ENCODE measurements around the gene SNX3. TPM values are rescaled to one million over a fixed set of nuclear protein-coding genes. Genes with fewer than 3 reads are reported as not detected.

SNX3 gene
- total and polyA plus RNA-seq, 8 donors = 30.0 to 88.9 (median 55.4) TPM

GRCh38 chr6:108195209-108195608, 65.6 kb downstream of the SNX3 start:
- DNase-seq (no peak), ATAC-seq (no peak), FAIRE-seq (no peak)
- no peaks in the 10 kb centered on the region for H3K9me3 ChIP-seq
- no peaks in the 10 kb centered on the region for H3K36me3 ChIP-seq
- TF ChIP-seq CTCF (IDR thresholded peaks at IDR 0.05) = no peak
- intact Hi-C loops (cut with DNase I) = no loop called here
- no peak overlapping the region for H3K4me3 ChIP-seq
- 91 to 96% methylated on average over 3 of the region's 3 CpGs for WGBS, 2 donors
- no peaks in the 10 kb centered on the region for H3K4me1 ChIP-seq
- no peak overlapping the region for H3K27ac ChIP-seq
- no peaks in the 10 kb centered on the region for H3K27me3 ChIP-seq

- intact Hi-C loops (cut with DNase I) = no loop called here
- H3K27me3 ChIP-seq = no peaks in the 10 kb centered on the region
- no peak overlapping the region for H3K27ac ChIP-seq
- no peaks in the 10 kb centered on the region for H3K9me3 ChIP-seq
- FAIRE-seq = no peak
- H3K36me3 ChIP-seq = no peaks in the 10 kb centered on the region
- no peak for DNase-seq
- H3K4me1 ChIP-seq = no peaks in the 10 kb centered on the region
- 86 to 93% methylated on average over 8 of the region's 8 CpGs for WGBS, 2 donors
- no peak overlapping the region for H3K4me3 ChIP-seq
- no peak for ATAC-seq
- TF ChIP-seq CTCF (IDR thresholded peaks at IDR 0.05) = no peak
These were observed 66.3 kb downstream of the SNX3 start for GRCh38 chr6:108194503-108194902.

- Histone ChIP-seq H3K4me1 (no peaks in the 10 kb centered on the region), H3K27me3 (no peaks in the 10 kb centered on the region), H3K36me3 (no peaks in the 10 kb centered on the region), H3K27ac (no peak overlapping the region), H3K9me3 (no peaks in the 10 kb centered on the region), H3K4me3 (no peak overlapping the region)
- TF ChIP-seq CTCF (IDR thresholded peaks at IDR 0.05) = no peak
- WGBS, 2 donors = 73 to 87% methylated on average over 1 of the region's 1 CpG
- DNase-seq = no peak
- FAIRE-seq = no peak
- no peak for ATAC-seq
- intact Hi-C loops (cut with DNase I) = no loop called here
These were observed 67.0 kb downstream of the SNX3 start for GRCh38 chr6:108193835-108194234.

GRCh38 chr6:108193131-108193530, 67.7 kb downstream of the SNX3 start:
- FAIRE-seq (no peak), ATAC-seq (no peak), DNase-seq (no peak)
- intact Hi-C loops (cut with DNase I) = no loop called here
- H3K4me3 ChIP-seq = no peak overlapping the region
- no peaks in the 10 kb centered on the region for H3K36me3 ChIP-seq
- TF ChIP-seq CTCF (IDR thresholded peaks at IDR 0.05) = no peak
- WGBS, 2 donors = 89 to 98% methylated on average over 1 of the region's 1 CpG
- H3K9me3 ChIP-seq = no peaks in the 10 kb centered on the region
- no peak overlapping the region for H3K27ac ChIP-seq
- H3K4me1 ChIP-seq = no peaks in the 10 kb centered on the region
- no peaks in the 10 kb centered on the region for H3K27me3 ChIP-seq

- Histone ChIP-seq H3K4me3 (no peak overlapping the region), H3K36me3 (no peaks in the 10 kb centered on the region), H3K9me3 (no peaks in the 10 kb centered on the region), H3K4me1 (no peaks in the 10 kb centered on the region), H3K27ac (no peak overlapping the region), H3K27me3 (no peaks in the 10 kb centered on the region)
- ATAC-seq (no peak), FAIRE-seq (no peak), DNase-seq (no peak)
- no peak for TF ChIP-seq CTCF (IDR thresholded peaks at IDR 0.05)
- intact Hi-C loops (cut with DNase I) = no loop called here
- 90 to 92% methylated on average over 9 of the region's 9 CpGs for WGBS, 2 donors
These were observed 73.3 kb downstream of the SNX3 start for GRCh38 chr6:108187519-108187918.

Data from pancreas (tissue), 10 donors.